BE2C (cell line): ENCODE results near the gene DDX24.

ENCODE experiments used
- DNase-seq: peaks from one replicate; pipeline ENCODE4 v3.0.0-alpha.2; 2020
- H3K27me3 ChIP-seq: fragments of 250-450 bp; sonication (Bioruptor Pico); 2 replicates; pipeline ENCODE4 v1.5.1; 2020; ENCODE audit warnings: mild to moderate bottlenecking
- H3K36me3 ChIP-seq: fragments of 250-450 bp; sonication (Bioruptor Pico); 2 replicates; pipeline ENCODE4 v1.5.1; 2020; ENCODE audit warnings: mild to moderate bottlenecking
- H3K4me1 ChIP-seq: fragments of 250-450 bp; sonication (Bioruptor Pico); 2 replicates; pipeline ENCODE4 v1.5.1; 2020
- H3K4me3 ChIP-seq: 2 replicates; pipeline ENCODE4 v1.5.1; 2011; ENCODE audit warnings: low read depth, low read length
- H3K9me3 ChIP-seq: fragments of 250-450 bp; sonication (Bioruptor Pico); 2 replicates; pipeline ENCODE4 v1.5.1; 2020
- CTCF ChIP-seq: IDR thresholded peaks from 2 replicates; pipeline ENCODE4 v1.5.1; 2012; ENCODE audit warnings: mild to moderate bottlenecking, low read depth, low read length

DDX24 gene

GRCh38 chr14:94043111-94043755 lies 37.8 kb downstream of the DDX24 start:
- Histone ChIP-seq H3K27me3 (no peaks in the 10 kb centered on the region), H3K4me3 (no peak overlapping the region), H3K4me1 (no peaks in the 10 kb centered on the region; the same call in 1 of the 2 replicates), H3K9me3 (no peaks in the 10 kb centered on the region), H3K36me3 (peaks cover 31% of the 10 kb centered on the region)
- no peak for TF ChIP-seq CTCF
- peak; percentile 43 for DNase-seq

GRCh38 chr14:94042433-94043091 lies 38.4 kb downstream of the DDX24 start:
- peaks cover 24% of the 10 kb centered on the region for H3K36me3 ChIP-seq

GRCh38 chr14:94041551-94042346 lies 39.3 kb downstream of the DDX24 start:
- H3K36me3 ChIP-seq = peaks cover 16% of the 10 kb centered on the region
- DNase-seq = no peak
- no peak for TF ChIP-seq CTCF
- H3K4me3 ChIP-seq = no peak overlapping the region
- peaks cover under 1% of the 10 kb centered on the region for H3K4me1 ChIP-seq
- no peaks in the 10 kb centered on the region for H3K27me3 ChIP-seq
- H3K9me3 ChIP-seq = no peaks in the 10 kb centered on the region

More at GRCh38 chr14:94042433-94043091, 38.4 kb downstream of the DDX24 start:
- TF ChIP-seq CTCF = no peak
- no peak for DNase-seq
- no peaks in the 10 kb centered on the region for H3K4me1 ChIP-seq
- H3K9me3 ChIP-seq = no peaks in the 10 kb centered on the region
- H3K27me3 ChIP-seq = no peaks in the 10 kb centered on the region
- H3K4me3 ChIP-seq = no peak overlapping the region

- Histone ChIP-seq H3K4me1 (peaks cover 2% of the 10 kb centered on the region), H3K9me3 (no peaks in the 10 kb centered on the region), H3K4me3 (no peak overlapping the region), H3K36me3 (peaks cover 12% of the 10 kb centered on the region; the same call in 1 of the 2 replicates), H3K27me3 (no peaks in the 10 kb centered on the region)
- TF ChIP-seq CTCF = no peak
- no peak for DNase-seq
Observed at GRCh38 chr14:94040796-94041195, 40.2 kb downstream of the DDX24 start.

- TF ChIP-seq CTCF = no peak
- H3K9me3 ChIP-seq = no peaks in the 10 kb centered on the region
- H3K4me1 ChIP-seq = peaks cover 2% of the 10 kb centered on the region
- no peak for DNase-seq
- H3K4me3 ChIP-seq = no peak overlapping the region
- peaks cover 7% of the 10 kb centered on the region; the same call in 1 of the 2 replicates for H3K36me3 ChIP-seq
- no peaks in the 10 kb centered on the region for H3K27me3 ChIP-seq
Observed at GRCh38 chr14:94040247-94040646, 40.8 kb downstream of the DDX24 start.
